ENCODE measurements around the gene SKAP1.

DNA sequence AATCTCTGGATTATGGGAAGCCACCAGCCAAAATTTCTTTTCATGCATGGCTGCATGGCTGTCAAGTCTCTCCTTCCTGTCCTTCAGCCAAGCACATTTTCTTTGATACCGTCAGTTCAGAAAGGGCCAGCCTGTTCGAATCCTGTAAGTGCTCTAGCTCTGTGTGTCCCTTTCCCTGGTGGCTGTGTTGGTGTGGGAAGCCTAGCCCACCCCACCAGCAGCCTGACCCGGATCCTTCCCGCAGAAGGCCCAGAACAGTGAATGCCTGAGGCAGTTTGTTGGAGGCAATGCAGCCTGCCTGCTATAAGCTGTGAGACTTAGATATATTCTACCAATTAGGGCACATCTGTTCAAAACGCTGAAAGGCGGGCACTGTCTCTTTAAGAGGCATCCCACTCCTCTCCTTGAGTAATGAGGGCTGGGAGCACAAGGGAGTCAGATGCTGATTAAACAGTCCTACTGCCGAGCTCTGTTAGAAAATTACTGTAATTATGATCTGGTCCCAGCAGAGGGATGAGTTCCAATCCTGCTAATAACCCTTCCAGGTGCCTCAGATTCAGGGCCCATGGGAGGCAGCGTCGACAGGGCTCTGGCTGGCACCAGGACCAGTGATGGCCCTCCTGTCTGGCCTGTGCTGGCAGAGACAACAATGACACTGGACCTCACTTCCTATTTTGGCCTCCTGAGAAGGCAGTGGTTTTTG is 304.0 kb downstream of the SKAP1 start:
- no peak for TF ChIP-seq EZH2 (optimal IDR thresholded peaks at IDR 0.05; ENCODE audit: low read depth, low read length)
- TF ChIP-seq EZH2phosphoT487 (IDR thresholded peaks at IDR 0.05; ENCODE audit: low read length), result no peak
- TF ChIP-seq, protein P1, sequence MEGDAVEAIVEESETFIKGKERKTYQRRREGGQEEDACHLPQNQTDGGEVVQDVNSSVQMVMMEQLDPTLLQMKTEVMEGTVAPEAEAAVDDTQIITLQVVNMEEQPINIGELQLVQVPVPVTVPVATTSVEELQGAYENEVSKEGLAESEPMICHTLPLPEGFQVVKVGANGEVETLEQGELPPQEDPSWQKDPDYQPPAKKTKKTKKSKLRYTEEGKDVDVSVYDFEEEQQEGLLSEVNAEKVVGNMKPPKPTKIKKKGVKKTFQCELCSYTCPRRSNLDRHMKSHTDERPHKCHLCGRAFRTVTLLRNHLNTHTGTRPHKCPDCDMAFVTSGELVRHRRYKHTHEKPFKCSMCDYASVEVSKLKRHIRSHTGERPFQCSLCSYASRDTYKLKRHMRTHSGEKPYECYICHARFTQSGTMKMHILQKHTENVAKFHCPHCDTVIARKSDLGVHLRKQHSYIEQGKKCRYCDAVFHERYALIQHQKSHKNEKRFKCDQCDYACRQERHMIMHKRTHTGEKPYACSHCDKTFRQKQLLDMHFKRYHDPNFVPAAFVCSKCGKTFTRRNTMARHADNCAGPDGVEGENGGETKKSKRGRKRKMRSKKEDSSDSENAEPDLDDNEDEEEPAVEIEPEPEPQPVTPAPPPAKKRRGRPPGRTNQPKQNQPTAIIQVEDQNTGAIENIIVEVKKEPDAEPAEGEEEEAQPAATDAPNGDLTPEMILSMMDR (IDR thresholded peaks at IDR 0.05; ENCODE audit: low read length), result no peak
